ENCODE results near the gene FCN1. TPM values are rescaled to one million over a fixed set of nuclear protein-coding genes. Genes with fewer than 3 reads are reported as not detected.

The FCN1 gene
- polyA plus RNA-seq, 1 donor (not counting 4 experiments of a cell fraction or from before 2014, with no cell fraction given): not detected

DNA sequence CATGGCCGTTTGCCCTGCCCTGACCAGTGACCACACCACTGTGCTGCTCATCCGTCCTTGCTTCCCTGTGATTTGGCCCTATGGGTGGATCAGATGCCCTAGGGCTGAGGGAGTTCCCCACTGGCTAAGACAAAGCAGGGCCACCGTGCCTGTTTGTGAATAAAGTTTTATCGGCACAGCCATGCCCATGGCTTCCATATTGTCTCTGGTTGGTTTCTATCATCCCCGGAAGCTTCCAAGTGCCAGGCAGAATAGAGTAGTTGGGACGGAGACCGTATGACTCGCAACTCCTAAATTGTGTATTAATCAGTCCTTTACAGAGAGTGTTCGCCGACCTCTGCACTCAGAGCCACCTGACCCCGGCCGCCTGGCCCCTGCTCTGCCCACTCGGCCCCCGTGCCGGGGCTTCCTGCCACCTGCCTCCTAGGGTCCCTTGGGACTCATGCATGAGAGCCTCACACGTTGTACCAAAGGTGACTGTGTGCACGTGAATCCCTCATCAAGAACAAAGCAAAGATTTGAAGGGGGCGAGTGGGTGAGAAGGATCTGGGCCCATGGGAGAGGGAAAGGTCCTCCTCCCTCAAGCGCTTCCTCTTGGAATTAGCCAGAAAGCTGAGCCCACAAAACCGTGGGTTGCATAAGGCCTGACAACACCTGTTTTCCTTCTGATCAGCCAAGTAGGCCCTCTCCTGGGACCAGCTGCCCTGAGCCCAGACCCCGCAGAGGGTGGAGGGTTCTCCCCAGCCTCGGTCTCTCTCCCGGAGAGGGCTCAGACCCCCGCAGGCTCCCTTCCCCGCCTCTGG, 48.8 kb downstream of the FCN1 start:
- TF ChIP-seq, protein P1, sequence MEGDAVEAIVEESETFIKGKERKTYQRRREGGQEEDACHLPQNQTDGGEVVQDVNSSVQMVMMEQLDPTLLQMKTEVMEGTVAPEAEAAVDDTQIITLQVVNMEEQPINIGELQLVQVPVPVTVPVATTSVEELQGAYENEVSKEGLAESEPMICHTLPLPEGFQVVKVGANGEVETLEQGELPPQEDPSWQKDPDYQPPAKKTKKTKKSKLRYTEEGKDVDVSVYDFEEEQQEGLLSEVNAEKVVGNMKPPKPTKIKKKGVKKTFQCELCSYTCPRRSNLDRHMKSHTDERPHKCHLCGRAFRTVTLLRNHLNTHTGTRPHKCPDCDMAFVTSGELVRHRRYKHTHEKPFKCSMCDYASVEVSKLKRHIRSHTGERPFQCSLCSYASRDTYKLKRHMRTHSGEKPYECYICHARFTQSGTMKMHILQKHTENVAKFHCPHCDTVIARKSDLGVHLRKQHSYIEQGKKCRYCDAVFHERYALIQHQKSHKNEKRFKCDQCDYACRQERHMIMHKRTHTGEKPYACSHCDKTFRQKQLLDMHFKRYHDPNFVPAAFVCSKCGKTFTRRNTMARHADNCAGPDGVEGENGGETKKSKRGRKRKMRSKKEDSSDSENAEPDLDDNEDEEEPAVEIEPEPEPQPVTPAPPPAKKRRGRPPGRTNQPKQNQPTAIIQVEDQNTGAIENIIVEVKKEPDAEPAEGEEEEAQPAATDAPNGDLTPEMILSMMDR (optimal IDR thresholded peaks at IDR 0.05 in 1 of 3, IDR thresholded peaks at IDR 0.05 in 1 of 3, conservative IDR thresholded peaks at IDR 0.05 in 1 of 3; ENCODE audit: extremely low read depth in 1 of 3, insufficient read depth in 2 of 3, low read length in 3 of 3): no peak
- no peak for TF ChIP-seq EZH2 (IDR thresholded peaks at IDR 0.05; ENCODE audit: low read length)
- Histone ChIP-seq H3K4me2 (ENCODE audit: control insufficient read depth, extremely low read depth, insufficient read depth, low read depth, low read length) (no peak overlapping the region), H2AFZ (ENCODE audit: control insufficient read depth, low read length) (no peak overlapping the region), H3K4me1 (ENCODE audit: control insufficient read depth, extremely low read depth, insufficient read depth, low read length) (no peaks in the 10 kb centered on the region), H3K36me3 (ENCODE audit: control insufficient read depth in 2 of 2, extremely low read depth in 1 of 2, insufficient read depth in 2 of 2, low read length in 2 of 2) (no peaks in the 10 kb centered on the region), H4K20me1 (ENCODE audit: control insufficient read depth, extremely low read depth, insufficient read depth, low read length) (no peaks in the 10 kb centered on the region), H3K27ac (ENCODE audit: control insufficient read depth, insufficient read depth, low read length) (no peak overlapping the region), H3K9ac (ENCODE audit: control insufficient read depth, extremely low read depth, insufficient read depth, low read length) (no peak overlapping the region), H3K4me3 (ENCODE audit: control insufficient read depth in 2 of 3, extremely low read depth in 1 of 3, insufficient read depth in 2 of 3, low read depth in 1 of 3, low read length in 3 of 3) (no peak overlapping the region), H3K9me1 (ENCODE audit: control insufficient read depth, extremely low read depth, insufficient read depth, low read length) (no peaks in the 10 kb centered on the region), H3K27me3 (ENCODE audit: control insufficient read depth, extremely low read depth, insufficient read depth, low read length) (no peaks in the 10 kb centered on the region), H3K79me2 (ENCODE audit: control insufficient read depth, insufficient read depth, low read length) (no peaks in the 10 kb centered on the region), H3K9me3 (ENCODE audit: control insufficient read depth, low read depth, low read length) (no peaks in the 10 kb centered on the region)
- FAIRE-seq (no peak), DNase-seq (ENCODE audit: low read depth, low spot score) (no peak)
- dilution Hi-C loops (cut with MboI; ENCODE audit: extremely low pct_ligation_motif_present, low sequenced_read_pairs): no loop called here

DNA sequence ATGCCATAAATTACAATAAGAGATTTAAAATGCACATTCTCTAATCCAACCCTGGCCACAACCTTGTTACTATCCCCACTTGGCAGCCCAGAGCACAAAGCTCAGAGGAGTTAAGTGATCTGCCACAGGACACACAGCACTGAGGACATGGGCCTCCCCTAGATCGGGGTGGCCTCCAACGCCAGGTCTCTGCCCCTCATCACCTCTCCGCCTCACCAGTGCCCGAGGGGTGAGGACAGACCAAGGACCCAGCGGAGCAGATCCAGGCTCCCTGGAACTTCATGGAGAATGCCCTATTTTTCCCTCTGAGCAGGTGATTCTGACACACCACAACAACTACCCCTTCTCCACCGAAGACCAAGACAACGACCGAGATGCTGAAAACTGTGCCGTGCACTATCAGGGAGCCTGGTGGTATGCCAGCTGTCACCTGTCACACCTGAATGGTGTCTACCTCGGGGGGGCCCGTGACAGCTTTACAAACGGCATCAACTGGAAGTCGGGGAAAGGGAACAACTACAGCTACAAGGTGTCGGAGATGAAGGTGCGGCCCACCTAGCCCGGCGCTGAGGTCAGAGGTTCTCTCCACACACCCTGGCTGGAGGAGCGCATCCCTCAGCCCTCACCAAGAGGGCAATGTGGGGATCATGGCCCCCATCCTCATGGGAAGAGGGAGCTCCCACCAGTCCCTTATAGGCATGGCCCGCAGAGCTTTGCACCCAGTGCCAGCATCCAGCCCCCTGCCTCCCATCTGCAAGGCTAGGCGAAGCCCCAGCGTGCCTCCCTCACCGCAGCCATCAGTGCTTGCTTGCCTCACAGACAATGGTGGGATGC, 49.6 kb downstream of the FCN1 start:
- Histone ChIP-seq H3K27me3 (ENCODE audit: control insufficient read depth, extremely low read depth, insufficient read depth, low read length) (no peaks in the 10 kb centered on the region), H3K4me2 (ENCODE audit: control insufficient read depth, extremely low read depth, insufficient read depth, low read depth, low read length) (no peak overlapping the region), H3K4me1 (ENCODE audit: control insufficient read depth, extremely low read depth, insufficient read depth, low read length) (no peaks in the 10 kb centered on the region), H3K36me3 (ENCODE audit: control insufficient read depth in 2 of 2, extremely low read depth in 1 of 2, insufficient read depth in 2 of 2, low read length in 2 of 2) (no peaks in the 10 kb centered on the region), H3K27ac (ENCODE audit: control insufficient read depth, insufficient read depth, low read length) (no peak overlapping the region), H3K9me1 (ENCODE audit: control insufficient read depth, extremely low read depth, insufficient read depth, low read length) (no peaks in the 10 kb centered on the region), H3K4me3 (ENCODE audit: control insufficient read depth in 2 of 3, extremely low read depth in 1 of 3, insufficient read depth in 2 of 3, low read depth in 1 of 3, low read length in 3 of 3) (no peak overlapping the region), H4K20me1 (ENCODE audit: control insufficient read depth, extremely low read depth, insufficient read depth, low read length) (no peaks in the 10 kb centered on the region), H3K9me3 (ENCODE audit: control insufficient read depth, low read depth, low read length) (no peaks in the 10 kb centered on the region), H2AFZ (ENCODE audit: control insufficient read depth, low read length) (no peak overlapping the region), H3K79me2 (ENCODE audit: control insufficient read depth, insufficient read depth, low read length) (no peaks in the 10 kb centered on the region), H3K9ac (ENCODE audit: control insufficient read depth, extremely low read depth, insufficient read depth, low read length) (no peak overlapping the region)
- FAIRE-seq (no peak), DNase-seq (ENCODE audit: low read depth, low spot score) (no peak)
- dilution Hi-C loops (cut with MboI; ENCODE audit: extremely low pct_ligation_motif_present, low sequenced_read_pairs): no loop called here
- TF ChIP-seq, protein P1 (optimal IDR thresholded peaks at IDR 0.05 in 1 of 3, IDR thresholded peaks at IDR 0.05 in 1 of 3, conservative IDR thresholded peaks at IDR 0.05 in 1 of 3; ENCODE audit: extremely low read depth in 1 of 3, insufficient read depth in 2 of 3, low read length in 3 of 3): no peak
- no peak for TF ChIP-seq EZH2 (IDR thresholded peaks at IDR 0.05; ENCODE audit: low read length)

Data from keratinocyte (primary cell).